Astrocyte (in vitro differentiated cells and primary cell): Measurements from ENCODE around the gene PDGFD. TPM values are rescaled to one million over a fixed set of nuclear protein-coding genes. Genes with fewer than 3 reads are reported as not detected.

Source experiments
- DNase-seq: peaks from one replicate; pipeline ENCODE4 v3.0.0-alpha.2; 2010; ENCODE audit warnings: low read depth
- FAIRE-seq: peaks from 2 replicates; lab custom pipeline; 2011; peaks lifted over from hg19 to GRCh38; lab: Jason Lieb, UNC
- H2AFZ ChIP-seq: 2 replicates; pipeline ENCODE4 v1.6.0; 2012; ENCODE audit warnings: low read depth, low read length, inconsistent platforms
- H3K27ac ChIP-seq: 2 replicates; pipeline ENCODE4 v1.5.1; 2011; ENCODE audit warnings: low read depth, low read length, inconsistent platforms
- H3K27me3 ChIP-seq: 2 replicates; pipeline ENCODE4 v1.6.0; 2011; ENCODE audit warnings: low read length, inconsistent platforms; ENCODE audit not compliant: insufficient read depth
- H3K36me3 ChIP-seq: 2 replicates; pipeline ENCODE4 v1.5.1; 2011; ENCODE audit warnings: low read length, inconsistent platforms; ENCODE audit not compliant: insufficient read depth
- H3K4me1 ChIP-seq: 2 replicates; pipeline ENCODE4 v1.5.1; 2011; ENCODE audit warnings: low read length, inconsistent platforms; ENCODE audit not compliant: insufficient read depth
- H3K4me2 ChIP-seq: 2 replicates; pipeline ENCODE4 v1.6.0; 2012; ENCODE audit warnings: low read length, inconsistent platforms
- H3K4me3 ChIP-seq: 2 replicates; pipeline ENCODE4 v1.5.1; 2011; ENCODE audit warnings: low read depth, mild to moderate bottlenecking, low read length, inconsistent platforms; ENCODE audit not compliant: insufficient read depth
- H3K79me2 ChIP-seq: 2 replicates; pipeline ENCODE4 v1.6.0; 2012; ENCODE audit warnings: mild to moderate bottlenecking, low read length, inconsistent platforms; ENCODE audit not compliant: insufficient read depth
- H3K9ac ChIP-seq: 2 replicates; pipeline ENCODE4 v1.6.0; 2012; ENCODE audit warnings: mild to moderate bottlenecking, low read length, inconsistent platforms
- H3K9me3 ChIP-seq: 2 replicates; pipeline ENCODE4 v1.5.1; 2012; ENCODE audit warnings: low read depth, mild to moderate bottlenecking, low read length, inconsistent platforms; ENCODE audit not compliant: insufficient read depth
- H4K20me1 ChIP-seq: 2 replicates; pipeline ENCODE4 v1.6.0; 2012; ENCODE audit warnings: low read length, inconsistent platforms; ENCODE audit not compliant: insufficient read depth
- H3K27ac Mint-ChIP-seq: one replicate; pipeline ENCODE4 v1.8.0; 2021; ENCODE audit warnings: mild to moderate bottlenecking, mixed read lengths; ENCODE audit not compliant: unreplicated experiment
- H3K27me3 Mint-ChIP-seq: one replicate; pipeline ENCODE4 v1.8.0; 2021; ENCODE audit warnings: low read depth, mixed read lengths; ENCODE audit not compliant: unreplicated experiment
- H3K36me3 Mint-ChIP-seq: one replicate; pipeline ENCODE4 v1.8.0; 2021; ENCODE audit warnings: low read depth, mixed read lengths; ENCODE audit not compliant: unreplicated experiment
- H3K4me1 Mint-ChIP-seq: one replicate; pipeline ENCODE4 v1.8.0; 2021; ENCODE audit warnings: low read depth, mixed read lengths; ENCODE audit not compliant: unreplicated experiment
- H3K4me3 Mint-ChIP-seq: one replicate; pipeline ENCODE4 v1.8.0; 2021; ENCODE audit warnings: mild to moderate bottlenecking, moderate library complexity, mixed read lengths; ENCODE audit not compliant: unreplicated experiment
- H3K9me3 Mint-ChIP-seq: one replicate; pipeline ENCODE4 v1.8.0; 2021; ENCODE audit warnings: mild to moderate bottlenecking, mixed read lengths; ENCODE audit not compliant: unreplicated experiment
- CTCF ChIP-seq: IDR thresholded peaks from 2 replicates; pipeline ENCODE4 v1.5.1; 2011; ENCODE audit warnings: low read depth, mild to moderate bottlenecking, inconsistent platforms, low read length, moderate library complexity; ENCODE audit not compliant: insufficient read depth
- EZH2 ChIP-seq: IDR thresholded peaks from 2 replicates; pipeline ENCODE4 v1.6.1; 2012; ENCODE audit warnings: mild to moderate bottlenecking, low read length, inconsistent platforms; ENCODE audit not compliant: insufficient read depth
- total RNA-seq: library from RNA; stranded (reverse); gene quantifications from 2 replicates; pipeline ENCODE4 v1.2.1, GENCODE V29; 2021

Gene PDGFD
- total RNA-seq, 1 donor from 2014 or later = 2.6 TPM

GRCh38 chr11:104126464-104126863 lies 37.5 kb downstream of the PDGFD start:
- no peaks in the 10 kb centered on the region for H3K4me1 ChIP-seq
- Mint-ChIP-seq H3K4me1 (peaks cover 7% of the 10 kb centered on the region), H3K9me3 (no peaks in the 10 kb centered on the region), H3K4me3 (no peak overlapping the region), H3K36me3 (no peaks in the 10 kb centered on the region), H3K27ac (no peak overlapping the region), H3K27me3 (peaks cover 2% of the 10 kb centered on the region)
- no peaks in the 10 kb centered on the region for H3K27me3 ChIP-seq
- no peak overlapping the region for H2AFZ ChIP-seq
- no peak for DNase-seq
- H3K9ac ChIP-seq = no peak overlapping the region
- TF ChIP-seq EZH2 (no peak), CTCF (no peak)
- no peaks in the 10 kb centered on the region for H3K36me3 ChIP-seq
- no peaks in the 10 kb centered on the region for H3K9me3 ChIP-seq
- FAIRE-seq = no peak
- no peak overlapping the region for H3K4me3 ChIP-seq
- H4K20me1 ChIP-seq = no peaks in the 10 kb centered on the region
- no peak overlapping the region for H3K27ac ChIP-seq
- H3K4me2 ChIP-seq = no peak overlapping the region
- H3K79me2 ChIP-seq = no peaks in the 10 kb centered on the region

- Histone ChIP-seq H2AFZ (no peak overlapping the region), H3K27me3 (no peaks in the 10 kb centered on the region), H3K27ac (no peak overlapping the region), H3K36me3 (no peaks in the 10 kb centered on the region), H3K4me1 (no peaks in the 10 kb centered on the region), H3K9me3 (no peaks in the 10 kb centered on the region), H4K20me1 (no peaks in the 10 kb centered on the region), H3K4me3 (no peak overlapping the region), H3K9ac (no peak overlapping the region), H3K4me2 (no peak overlapping the region), H3K79me2 (no peaks in the 10 kb centered on the region)
- DNase-seq (no peak), FAIRE-seq (no peak)
- Mint-ChIP-seq H3K27me3 (peaks cover 2% of the 10 kb centered on the region), H3K4me1 (peaks cover 7% of the 10 kb centered on the region), H3K27ac (no peak overlapping the region), H3K9me3 (no peaks in the 10 kb centered on the region), H3K4me3 (no peak overlapping the region), H3K36me3 (no peaks in the 10 kb centered on the region)
- TF ChIP-seq CTCF (no peak), EZH2 (no peak)
Measured at GRCh38 chr11:104124979-104125378, 39.0 kb downstream of the PDGFD start.

GRCh38 chr11:104122836-104123235 lies 41.1 kb downstream of the PDGFD start:
- H3K27ac ChIP-seq = no peak overlapping the region
- no peaks in the 10 kb centered on the region for H3K27me3 Mint-ChIP-seq
- no peak overlapping the region for H3K4me3 Mint-ChIP-seq
- H4K20me1 ChIP-seq = no peaks in the 10 kb centered on the region
- TF ChIP-seq CTCF (no peak), EZH2 (no peak)
- H3K36me3 Mint-ChIP-seq = no peaks in the 10 kb centered on the region
- no peak for DNase-seq
- no peak overlapping the region for H3K4me3 ChIP-seq
- no peaks in the 10 kb centered on the region for H3K9me3 ChIP-seq
- H3K9me3 Mint-ChIP-seq = no peaks in the 10 kb centered on the region
- no peak overlapping the region for H3K4me2 ChIP-seq
- peaks cover 7% of the 10 kb centered on the region for H3K4me1 Mint-ChIP-seq
- H3K27ac Mint-ChIP-seq = no peak overlapping the region
- H3K27me3 ChIP-seq = no peaks in the 10 kb centered on the region
- H2AFZ ChIP-seq = no peak overlapping the region
- H3K4me1 ChIP-seq = no peaks in the 10 kb centered on the region
- H3K79me2 ChIP-seq = no peaks in the 10 kb centered on the region
- no peak overlapping the region for H3K9ac ChIP-seq
- no peaks in the 10 kb centered on the region for H3K36me3 ChIP-seq
- no peak for FAIRE-seq
